A172 (cell line): ENCODE results near the gene CD82. TPM values are rescaled to one million over a fixed set of nuclear protein-coding genes. Genes with fewer than 3 reads are reported as not detected.

Source experiments
- DNase-seq: peaks from one replicate; pipeline ENCODE4 v3.0.0-alpha.2; 2015; ENCODE audit warnings: low spot score
- total RNA-seq: library from RNA; depleted of rRNA; stranded (reverse); fragments of >200 nt; shearing (Covaris generic); gene quantifications from 2 replicates; pipeline ENCODE4 v1.2.3, GENCODE V29; 2014

CD82 gene
- total RNA-seq, 1 experiment from 2014 or later, result 40.3 TPM

GRCh38 chr11:44575962-44576361, 10.5 kb downstream of the CD82 start:
- DNase-seq, result no peak

DNA sequence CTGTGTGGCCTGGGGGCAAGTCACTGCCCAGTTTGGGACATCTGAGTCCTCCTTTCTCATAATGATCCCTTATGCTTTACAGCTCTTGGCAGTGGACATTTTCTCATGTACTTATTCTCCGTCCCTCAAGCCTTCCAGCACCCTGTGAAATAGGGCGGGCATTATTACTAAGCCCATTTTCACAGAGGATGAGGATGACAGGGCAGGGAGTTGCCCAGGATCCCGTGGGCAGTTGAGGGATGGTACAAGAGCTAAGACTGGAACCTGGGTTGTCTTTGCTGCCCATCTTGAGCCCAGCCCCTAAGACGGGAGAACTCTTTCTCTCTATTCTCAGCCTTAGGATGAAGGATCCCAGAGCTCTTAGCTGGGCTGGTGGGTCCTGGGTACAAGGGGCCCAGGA, 11.2 kb downstream of the CD82 start:
- DNase-seq, result no peak

- DNase-seq, result no peak
Observed at GRCh38 chr11:44577231-44577830, 11.9 kb downstream of the CD82 start.

DNA sequence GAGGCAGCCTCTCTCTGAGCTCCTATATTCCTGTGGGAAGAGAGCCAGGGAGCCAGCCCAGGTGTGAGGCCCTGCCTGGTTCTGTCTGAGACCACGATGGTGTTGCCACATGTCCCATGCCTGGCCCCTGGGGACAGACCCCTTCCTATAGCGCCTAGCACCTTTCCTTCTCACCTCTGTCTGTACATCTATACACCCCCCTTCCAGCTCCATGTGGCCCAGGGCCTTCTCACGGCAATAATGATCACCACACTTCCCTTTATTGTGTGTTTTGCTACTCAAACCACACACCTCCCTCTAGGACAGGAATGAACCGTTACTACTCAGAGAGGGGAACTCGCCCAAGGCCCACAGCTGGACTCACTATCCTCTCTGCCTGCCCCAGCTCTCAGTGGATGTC, 12.8 kb downstream of the CD82 start:
- DNase-seq, result no peak

DNA sequence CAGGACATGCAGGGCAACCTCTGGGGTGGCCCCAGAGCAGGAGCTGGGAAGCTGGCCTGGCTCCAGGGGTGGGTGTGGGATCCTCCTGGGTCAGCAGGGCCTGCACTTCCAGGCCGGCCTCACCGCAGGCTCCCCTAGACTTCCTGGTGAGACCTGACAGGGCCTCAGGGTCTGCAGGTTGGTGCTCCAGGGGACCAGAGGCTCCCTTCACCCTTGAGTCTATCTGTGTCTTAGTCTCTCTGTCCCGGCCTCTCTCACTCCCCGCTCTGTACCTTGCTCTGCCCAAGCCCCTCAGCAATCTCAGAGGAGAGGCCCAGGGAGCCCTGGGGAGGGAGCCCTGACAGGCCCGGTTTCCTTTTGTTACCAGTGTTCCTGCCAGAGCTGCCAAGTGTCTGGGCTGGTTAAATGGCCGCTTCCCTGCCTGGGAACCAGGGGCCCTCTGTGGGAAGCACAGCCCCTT, 13.9 kb downstream of the CD82 start:
- no peak for DNase-seq

- no peak for DNase-seq
Observed at GRCh38 chr11:44580701-44581100, 15.2 kb downstream of the CD82 start.

GRCh38 chr11:44581246-44581645, 15.8 kb downstream of the CD82 start:
- DNase-seq, result no peak

GRCh38 chr11:44582641-44583352, 17.3 kb downstream of the CD82 start:
- no peak for DNase-seq

DNA sequence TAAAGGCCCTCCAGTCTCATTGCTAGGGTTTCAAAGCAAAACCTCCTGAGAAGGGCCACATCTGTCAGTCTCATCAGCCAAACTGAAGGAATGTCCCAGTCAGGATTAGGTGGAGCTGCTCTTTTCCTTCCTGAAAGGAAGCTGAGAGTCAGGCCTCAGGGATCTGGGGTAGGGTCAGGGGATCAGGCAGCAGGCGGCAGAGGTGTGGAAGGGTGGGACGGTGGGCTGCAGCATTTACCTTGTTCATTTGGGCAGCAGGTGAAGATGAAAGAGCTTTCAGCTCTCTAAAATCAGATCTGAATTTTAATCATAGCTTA, 17.8 kb downstream of the CD82 start:
- DNase-seq, result no peak

- no peak for DNase-seq
Observed at GRCh38 chr11:44585421-44585820, 20.0 kb downstream of the CD82 start.

GRCh38 chr11:44589301-44589700, 23.8 kb downstream of the CD82 start:
- peak; percentile 66 for DNase-seq

- peak; percentile 37 for DNase-seq
Observed at GRCh38 chr11:44590769-44591168, 25.3 kb downstream of the CD82 start.

DNA sequence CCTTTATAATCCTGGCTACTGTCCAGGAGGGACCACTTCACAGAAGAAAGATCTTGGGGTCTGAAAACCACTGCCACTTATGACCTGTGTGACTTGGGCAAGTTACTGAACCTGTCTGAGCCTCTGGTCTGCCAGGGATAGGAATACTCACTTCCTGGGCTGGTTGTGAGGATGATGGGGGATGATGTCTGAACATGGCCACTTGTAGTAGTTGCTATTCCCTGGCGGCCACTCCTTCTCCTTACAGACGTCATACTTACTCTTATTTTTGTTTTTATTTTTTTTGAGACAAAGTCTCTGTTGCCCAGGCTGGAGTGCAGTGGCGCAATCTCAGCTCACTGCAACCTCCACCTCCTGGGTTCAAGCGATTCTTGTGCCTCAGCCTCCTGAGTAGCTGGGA, 26.1 kb downstream of the CD82 start:
- no peak for DNase-seq

DNA sequence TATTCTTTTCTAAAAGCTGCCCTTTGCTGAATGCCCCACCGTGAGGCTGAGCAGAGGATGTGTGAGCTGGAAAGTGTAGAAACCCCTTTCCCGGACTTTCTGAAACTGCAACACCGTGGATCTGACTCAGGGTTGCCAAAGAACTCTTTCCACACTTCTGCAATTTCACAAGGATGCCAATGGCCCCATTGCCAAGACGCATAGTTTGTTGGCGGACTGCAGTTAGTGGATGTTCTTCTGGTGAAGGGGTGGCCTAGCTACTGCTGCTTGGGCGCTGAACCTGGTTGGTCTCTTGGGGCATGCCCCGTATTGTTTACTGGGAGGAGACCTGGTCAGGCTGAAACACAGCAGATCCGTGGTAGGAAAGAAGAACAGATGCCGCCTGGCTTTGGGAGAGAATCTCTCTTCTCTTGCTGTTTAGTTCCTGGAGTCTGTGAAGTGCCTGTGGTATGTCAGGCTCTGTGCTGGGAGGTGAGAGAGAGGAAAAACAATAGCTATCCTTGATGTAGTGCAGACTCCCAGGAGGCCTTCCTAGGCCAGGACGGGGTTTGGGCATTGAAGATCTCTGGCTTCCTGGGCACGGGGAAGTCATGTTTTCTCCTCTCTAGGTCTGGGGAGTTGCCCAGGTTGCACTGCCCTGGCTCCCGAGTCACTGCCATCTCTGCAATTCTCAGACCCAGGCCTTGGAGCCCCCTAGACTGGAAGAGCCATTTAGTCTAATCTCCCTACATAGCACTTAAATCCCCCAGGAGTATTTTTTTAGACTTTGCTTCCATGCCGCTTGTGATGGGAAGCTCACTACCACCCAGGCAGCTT, 26.9 kb downstream of the CD82 start:
- no peak for DNase-seq

GRCh38 chr11:44593251-44593650, 27.8 kb downstream of the CD82 start:
- no peak for DNase-seq

DNA sequence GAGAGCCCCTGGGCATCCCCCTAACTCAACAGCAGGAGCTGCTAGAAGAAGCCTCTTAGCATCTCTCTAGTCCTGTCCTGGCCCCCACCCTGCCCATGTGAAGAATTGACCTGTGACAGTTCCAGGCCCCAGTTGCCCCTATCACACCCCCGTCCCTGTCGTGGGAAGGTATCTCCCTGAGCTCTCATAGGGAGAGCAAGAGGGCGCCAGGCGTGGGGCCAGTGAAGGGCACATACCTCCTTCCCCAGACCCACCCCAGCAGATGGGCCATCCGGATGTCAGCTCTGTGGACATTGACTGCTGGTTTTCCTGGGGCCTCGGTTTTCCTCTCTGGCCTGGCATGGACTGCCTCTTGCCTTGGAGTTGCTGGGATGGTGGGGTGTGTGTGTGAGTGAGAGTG, 29.5 kb downstream of the CD82 start:
- DNase-seq, result no peak

DNA sequence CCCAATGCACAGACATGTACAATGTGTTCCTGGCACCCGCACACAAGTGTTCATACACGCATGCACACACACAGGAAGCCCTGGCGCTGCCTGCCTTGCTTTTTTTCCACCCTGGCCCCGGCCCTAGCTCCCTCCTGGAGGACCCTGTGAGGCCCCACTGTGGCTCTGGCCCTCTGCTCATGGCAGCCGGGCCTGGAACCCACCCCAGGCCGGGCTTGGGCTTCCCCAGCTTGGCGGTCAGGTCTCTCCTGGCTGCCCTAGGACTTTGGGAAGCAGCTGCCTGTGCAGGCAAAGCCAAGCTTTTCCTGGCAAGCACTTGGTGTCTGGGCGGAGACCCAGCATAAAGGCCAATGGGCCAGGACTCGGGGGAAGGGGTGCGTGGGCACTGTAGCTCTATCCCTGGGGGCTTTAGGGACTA, 30.5 kb downstream of the CD82 start:
- no peak for DNase-seq

GRCh38 chr11:44596525-44597276, 31.2 kb downstream of the CD82 start:
- DNase-seq, result peak; percentile 76

- DNase-seq, result no peak
Observed at GRCh38 chr11:44597358-44598012, 32.0 kb downstream of the CD82 start.

DNA sequence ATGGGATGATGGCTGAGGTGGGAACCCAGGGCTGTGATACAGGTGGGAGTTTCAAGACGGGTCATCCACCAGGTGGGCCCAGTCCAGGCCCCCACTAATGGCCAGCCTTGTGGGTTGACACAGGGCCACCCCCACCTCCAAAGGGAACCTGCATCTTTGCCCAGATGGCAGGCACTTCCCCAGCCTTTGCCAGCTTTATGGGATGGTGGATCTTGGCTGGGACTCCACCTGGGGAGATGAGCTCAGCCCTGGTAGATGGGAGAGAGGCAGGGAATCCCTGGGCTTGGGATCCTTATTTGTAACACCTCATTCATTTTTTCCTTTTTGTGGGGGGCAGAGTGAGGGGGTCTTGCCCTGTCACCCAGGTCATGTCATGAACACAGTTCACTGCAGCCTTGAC, 33.4 kb downstream of the CD82 start:
- no peak for DNase-seq

DNA sequence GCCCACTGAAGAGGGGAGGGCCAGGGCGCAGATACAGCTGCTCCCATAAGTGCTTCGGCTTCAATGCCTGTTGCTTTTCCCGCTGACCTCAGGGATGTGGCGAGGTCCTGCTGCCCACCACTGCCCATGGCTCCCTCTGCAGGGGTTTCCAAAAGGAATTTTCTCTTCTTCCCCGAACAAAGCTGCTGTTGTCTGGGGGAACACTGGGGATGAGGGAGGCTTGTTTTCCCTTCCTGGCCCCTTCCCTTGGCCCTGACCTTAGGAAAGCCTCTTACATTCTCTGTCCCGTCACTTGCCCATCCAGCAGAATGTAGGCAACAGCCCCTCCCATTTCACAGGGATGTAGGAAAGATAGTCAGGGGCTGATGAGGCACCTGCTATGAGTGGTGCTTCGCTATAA, 34.8 kb downstream of the CD82 start:
- no peak for DNase-seq
